ENCODE results near the gene SLCO4A1.

DNA sequence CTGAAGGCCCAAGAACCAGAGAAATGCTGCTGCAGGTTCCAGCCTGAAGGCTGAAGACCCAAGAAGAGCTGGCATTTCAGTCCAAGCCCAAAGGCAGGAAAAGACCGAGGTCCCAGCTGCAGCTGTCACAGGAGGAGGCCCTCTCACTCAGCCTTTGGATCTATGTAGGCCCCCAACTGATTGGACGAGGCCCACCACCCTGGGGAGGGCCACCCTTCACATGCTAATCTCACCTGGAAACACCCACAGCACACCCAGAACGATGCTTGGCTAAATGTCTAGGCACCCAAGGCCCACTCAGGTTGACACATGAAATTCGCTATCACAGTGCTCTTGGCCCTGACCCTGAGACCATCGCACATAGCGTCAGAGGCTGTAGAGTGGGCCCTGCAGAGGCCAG lies 6.8 kb downstream of the SLCO4A1 start:
- TF ChIP-seq CTCF (optimal IDR thresholded peaks at IDR 0.05 in 1 of 3, IDR thresholded peaks at IDR 0.05 in 1 of 3, conservative IDR thresholded peaks at IDR 0.05 in 1 of 3; ENCODE audit: extremely low read depth in 1 of 3, insufficient read depth in 2 of 3, low read length in 3 of 3), result no peak
- TF ChIP-seq EZH2 (IDR thresholded peaks at IDR 0.05; ENCODE audit: low read length), result no peak
